Activated CD4-positive, alpha-beta T cell treated with anti-CD3 and anti-CD28 coated beads, Interleukin-2, amount 50 U/mL, for 24 hours (primary cell): ENCODE results near the gene MTFR1L.
A peak's percentile ranks its signal among the peaks of the same experiment; 100 is the strongest.

Experiments
- DNase-seq, 2 donors: peaks; one replicate each; pipeline ENCODE4 v3.0.0-alpha.2; 2020; ENCODE audit warnings: low read depth in 1 of 2, low spot score in 1 of 2

The MTFR1L gene

GRCh38 chr1:25819491-25820246, at the start of gene MTFR1L:
Gene MTFR1L, plus strand, starts transcription at chr1:25819954. Its CDS starts 3,151 bp downstream, at chr1:25823105.
- peak; percentile 86 to 90 for DNase-seq

- DNase-seq = no peak
Measured at GRCh38 chr1:25770541-25771220, 49.1 kb upstream of the MTFR1L start.

GRCh38 chr1:25771221-25772114, 48.3 kb upstream of the MTFR1L start:
- DNase-seq = peak in 1 of 2 donors; percentile 12

GRCh38 chr1:25772164-25772563, 47.6 kb upstream of the MTFR1L start:
- DNase-seq = no peak

DNA sequence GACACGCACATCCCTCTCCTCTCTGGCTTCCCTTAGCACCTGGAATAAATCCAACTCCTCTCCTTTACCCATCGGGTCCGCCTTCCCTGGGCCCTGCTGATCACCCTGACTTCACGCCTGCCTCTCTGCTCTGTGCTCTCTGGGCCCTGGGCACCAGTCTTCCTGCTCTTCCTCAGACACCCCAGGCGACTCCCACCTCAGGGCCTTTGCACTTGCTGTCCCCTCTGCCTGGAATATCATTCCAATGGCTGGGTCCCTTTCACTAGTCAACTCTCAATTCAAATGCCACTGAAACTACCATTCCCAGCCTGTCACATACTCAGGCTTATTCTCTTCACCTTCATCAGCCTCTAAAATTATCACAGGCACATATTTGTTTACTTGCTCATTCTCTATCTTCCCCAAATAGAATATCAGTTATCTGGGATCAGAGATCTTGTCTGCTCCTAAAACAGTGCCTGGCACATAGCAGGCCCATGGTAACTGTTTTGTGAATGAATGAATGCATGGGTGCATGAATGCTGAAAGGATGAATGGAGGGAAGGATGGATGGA, 47.0 kb upstream of the MTFR1L start:
- no peak for DNase-seq

GRCh38 chr1:25773441-25774125, 46.2 kb upstream of the MTFR1L start:
- no peak for DNase-seq

DNA sequence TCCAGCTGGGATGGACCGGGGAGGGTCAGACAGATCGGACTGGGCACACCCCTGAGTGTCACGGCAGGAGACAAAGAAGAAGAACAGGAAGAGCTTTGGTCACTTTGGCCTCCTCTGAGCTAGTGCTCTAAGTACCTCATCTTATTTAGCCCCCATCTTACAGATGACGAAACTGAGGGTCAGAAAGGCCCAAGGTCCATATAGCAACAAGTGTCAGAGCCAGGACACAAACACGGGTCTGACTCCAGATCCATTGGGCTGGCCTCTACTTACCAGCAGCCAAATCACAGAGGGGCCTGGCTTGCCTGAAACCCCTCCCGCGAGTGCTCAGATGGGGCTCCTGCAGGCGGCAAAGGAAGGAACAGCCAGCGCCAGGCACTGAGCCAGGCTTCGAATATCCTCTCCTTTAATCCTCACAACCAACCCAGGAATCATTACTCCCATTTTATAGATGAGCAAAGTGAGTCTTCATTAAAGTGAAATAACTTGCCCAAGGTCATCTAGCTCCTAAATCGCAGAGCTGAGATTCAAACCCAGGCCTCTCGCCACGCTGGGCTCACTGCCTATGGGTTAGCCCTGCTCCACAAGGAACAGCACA, 45.4 kb upstream of the MTFR1L start:
- DNase-seq = no peak

GRCh38 chr1:25774921-25775771, 44.6 kb upstream of the MTFR1L start:
- peak; percentile 52 to 86 for DNase-seq

DNA sequence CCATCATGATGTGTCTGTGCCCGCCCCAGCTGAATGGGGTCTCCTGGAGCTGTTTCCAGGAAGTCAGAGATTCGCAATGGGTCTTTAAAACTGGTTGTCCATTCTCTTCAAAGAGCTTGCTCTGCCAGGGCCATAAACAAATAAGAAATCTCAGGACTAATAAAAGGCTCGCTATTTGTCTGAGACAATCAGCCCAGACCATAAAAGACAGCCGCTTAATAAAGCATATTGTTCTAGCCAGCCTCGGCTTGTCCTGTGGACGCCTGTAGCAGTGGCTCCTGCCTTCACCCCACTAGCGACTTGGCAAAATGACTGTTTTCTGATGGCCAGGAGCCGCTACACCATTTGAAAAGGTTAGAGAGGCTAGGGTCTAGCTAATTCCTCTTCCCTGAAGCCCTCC, 40.4 kb upstream of the MTFR1L start:
- no peak for DNase-seq

DNA sequence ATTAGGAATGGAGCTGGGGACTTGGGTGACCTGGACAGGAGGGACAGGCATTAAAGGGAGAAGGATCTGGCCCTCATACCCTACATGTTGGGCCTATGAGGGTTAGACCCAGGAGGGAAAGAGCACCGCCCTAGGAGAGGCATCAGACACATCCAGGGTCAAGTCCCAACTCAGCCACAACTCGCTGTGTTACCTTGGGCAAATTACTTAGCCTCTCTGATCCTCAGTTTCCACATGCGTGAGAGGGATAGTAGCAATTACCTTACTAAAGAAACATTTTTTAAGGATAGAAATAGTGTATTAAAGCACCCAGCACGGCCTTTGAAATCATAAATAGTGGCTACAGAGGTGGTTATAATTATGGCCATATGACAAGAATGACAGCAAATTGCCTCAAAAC, 39.9 kb upstream of the MTFR1L start:
- DNase-seq = no peak

DNA sequence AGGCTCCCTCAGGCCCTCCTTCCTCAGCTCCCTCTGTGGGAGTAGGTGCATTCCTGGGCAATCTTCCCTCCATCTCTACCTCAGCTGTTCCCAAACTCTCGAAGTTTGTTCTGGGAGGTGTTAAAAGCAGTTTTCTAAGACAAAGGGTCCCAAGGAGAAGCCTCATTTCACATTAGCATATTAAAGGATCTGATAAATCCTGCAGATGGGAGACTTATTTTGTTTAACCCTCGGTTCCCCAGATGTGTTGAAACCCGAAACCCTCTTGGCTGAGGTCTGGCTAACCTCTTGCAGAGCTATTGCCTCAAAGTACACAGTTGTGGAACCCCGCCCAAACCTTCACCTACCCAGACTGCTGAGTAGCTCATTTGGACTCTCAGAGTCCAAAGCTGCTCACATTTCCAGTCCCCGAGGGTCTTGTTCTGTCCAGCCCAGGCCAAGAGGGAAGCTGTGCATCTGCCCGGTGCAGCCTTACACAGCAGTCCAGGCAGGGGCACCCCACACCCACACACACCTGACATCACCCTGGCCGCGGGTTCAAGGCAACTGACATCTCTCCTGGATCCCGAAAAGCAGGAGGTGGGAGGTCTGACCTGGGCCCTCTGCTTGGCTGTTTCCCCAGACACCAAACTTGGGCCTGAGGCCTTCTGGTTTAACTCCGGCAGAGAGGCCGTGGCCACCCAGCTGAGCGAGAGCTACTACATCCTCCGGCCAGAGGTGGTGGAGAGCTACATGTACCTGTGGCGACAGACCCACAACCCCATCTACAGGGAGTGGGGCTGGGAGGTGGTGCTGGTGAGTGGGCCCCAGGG, 39.2 kb upstream of the MTFR1L start:
- DNase-seq = no peak

DNA sequence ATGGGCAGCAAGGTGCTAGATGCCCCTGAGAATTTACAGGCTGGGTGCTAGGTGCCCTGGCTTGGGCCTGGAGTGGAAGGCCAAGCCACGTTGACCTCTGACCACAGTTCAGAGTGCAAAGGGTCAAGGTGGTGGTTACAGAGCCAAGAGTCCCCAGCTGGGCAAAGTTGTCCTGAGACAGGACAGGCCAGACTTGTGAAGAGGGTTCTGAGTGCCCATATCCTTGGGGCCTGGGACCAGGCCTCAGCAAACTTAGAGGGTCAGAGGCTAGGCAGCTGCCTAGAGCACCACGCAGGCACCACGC, 38.7 kb upstream of the MTFR1L start:
- DNase-seq = no peak

- no peak for DNase-seq
Measured at GRCh38 chr1:25782608-25783201, 37.0 kb upstream of the MTFR1L start.

DNA sequence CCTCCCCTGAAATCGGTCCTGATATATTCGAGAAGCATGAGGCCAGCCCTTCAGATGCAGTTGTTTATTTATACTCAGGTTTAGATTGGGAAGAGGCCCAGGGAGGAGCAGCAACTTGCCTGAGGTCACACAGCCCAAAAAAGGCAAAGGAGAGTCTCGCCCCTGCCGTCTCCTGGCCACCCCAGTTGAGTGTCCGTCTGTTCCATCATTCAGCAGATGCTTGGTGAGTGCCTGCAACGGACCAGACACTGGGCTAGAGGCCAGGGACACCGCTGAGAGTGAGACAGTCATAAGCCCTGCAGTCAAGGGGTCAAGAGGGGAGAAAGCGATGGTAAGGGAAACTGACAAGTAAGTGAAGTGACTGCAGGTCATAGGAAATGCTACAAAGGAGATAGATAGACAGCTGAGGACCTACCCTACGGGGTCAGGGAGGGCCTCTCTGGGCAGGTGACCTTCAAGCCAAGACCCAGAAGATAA, 35.1 kb upstream of the MTFR1L start:
- DNase-seq = no peak

DNA sequence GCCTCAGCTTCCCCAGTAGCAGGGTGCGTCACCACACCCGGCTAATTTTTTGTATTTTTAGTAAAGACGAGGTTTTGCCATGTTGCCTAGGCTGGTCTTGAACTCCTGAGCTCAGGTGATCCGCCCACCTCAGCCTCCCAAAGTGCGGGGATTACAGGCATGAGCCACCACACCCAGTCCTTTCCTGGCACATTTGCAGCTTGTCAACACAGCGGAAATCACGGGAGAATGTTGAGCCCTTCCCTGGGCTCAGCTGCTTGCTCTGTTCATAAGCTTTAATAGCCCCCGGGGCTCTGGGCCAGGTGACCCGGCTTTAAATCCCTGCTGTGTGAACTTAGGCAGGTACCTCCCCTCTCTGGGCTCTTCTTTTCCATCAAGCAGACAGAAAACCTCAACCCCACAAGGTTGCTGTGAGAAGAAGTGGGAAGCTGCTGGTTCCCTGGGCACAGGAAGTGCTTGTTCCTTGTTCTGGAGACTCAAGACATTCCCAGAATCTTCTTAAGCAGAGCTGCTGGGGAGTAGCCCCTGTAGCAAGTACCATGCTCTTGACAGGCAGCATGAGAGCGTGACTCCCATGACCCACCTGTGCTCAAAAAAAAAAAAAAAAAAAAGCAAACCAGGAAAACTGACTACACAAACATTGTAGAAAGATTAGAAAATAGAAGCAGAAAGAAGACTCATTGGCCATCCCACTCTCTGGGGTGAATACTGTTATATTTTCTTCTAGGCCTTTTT, 34.3 kb upstream of the MTFR1L start:
- DNase-seq = no peak

DNA sequence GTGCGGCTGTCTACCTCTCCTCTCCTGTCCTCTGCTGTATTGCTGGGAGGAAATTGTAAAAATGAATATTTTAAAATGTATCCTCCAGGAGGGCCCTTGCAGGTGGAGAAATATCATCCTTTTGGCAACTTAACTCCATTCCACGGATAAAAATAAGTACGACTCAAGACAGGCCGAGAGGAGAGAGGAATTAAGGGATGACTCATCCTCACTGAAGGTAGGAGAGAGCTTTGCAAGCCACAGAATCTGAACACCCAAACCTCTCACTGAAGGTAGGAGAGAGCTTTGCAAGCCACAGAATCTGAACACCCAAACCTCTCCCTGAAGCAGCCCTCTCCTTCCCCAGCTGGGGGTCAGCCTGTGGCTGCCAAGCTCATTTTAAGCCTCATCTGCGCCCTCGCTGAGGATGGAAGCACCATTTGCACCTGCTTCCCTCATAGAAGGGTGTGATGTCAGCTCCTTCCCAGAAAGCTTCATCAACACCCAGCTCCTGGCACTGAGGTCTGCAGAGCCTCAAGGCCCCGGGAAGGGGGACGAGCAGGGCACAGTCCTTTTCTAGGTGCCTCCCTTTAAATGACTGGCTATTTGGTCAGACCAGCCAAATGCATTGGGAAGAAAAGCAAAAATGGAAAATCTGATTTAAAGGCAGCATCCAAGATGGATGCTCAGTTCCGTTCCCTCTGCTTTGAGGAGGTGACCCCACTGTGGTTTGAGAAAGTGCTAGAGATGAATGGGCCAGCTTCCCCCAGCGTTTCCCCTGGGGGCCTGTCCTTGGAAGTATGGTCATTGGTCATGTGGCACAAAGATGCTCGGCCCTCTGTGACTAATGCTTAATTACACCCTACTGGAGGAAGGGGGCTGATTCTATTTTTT, 32.6 kb upstream of the MTFR1L start:
- DNase-seq = no peak

GRCh38 chr1:25787760-25788166, 32.0 kb upstream of the MTFR1L start:
- no peak for DNase-seq
